Ovary (tissue), 9 donors: ENCODE data around the gene AEBP2. TPM values are rescaled to one million over a fixed set of nuclear protein-coding genes. Genes with fewer than 3 reads are reported as not detected.

Experiments used
- DNase-seq, 5 donors: peaks; one replicate each; pipeline ENCODE4 v3.0.0-alpha.2; 2019 to 2020
- H3K27ac ChIP-seq, 2 donors: fragments of 200-600 bp; one replicate each; pipeline versions ENCODE4 v1.5.1 to v1.8.0; 2019 to 2022
- H3K27me3 ChIP-seq: fragments of 200-600 bp; one replicate; pipeline ENCODE4 v1.8.0; 2022
- H3K36me3 ChIP-seq: fragments of 200-600 bp; sonication (generic); one replicate; pipeline ENCODE4 v1.5.1; 2019
- H3K4me1 ChIP-seq: one replicate; pipeline ENCODE4 v1.8.1; 2013; ENCODE audit warnings: mild to moderate bottlenecking, moderate library complexity; ENCODE audit not compliant: insufficient read depth
- H3K4me3 ChIP-seq: fragments of 200-600 bp; sonication (generic); one replicate; pipeline ENCODE4 v1.5.1; 2017
- H3K9me3 ChIP-seq, 2 donors: fragments of 200-600 bp in 1 of 2; sonication (generic) in 1 of 2; one replicate each; pipeline versions ENCODE4 v1.5.1 to v1.8.1; 2013 to 2019; ENCODE audit warnings: mild to moderate bottlenecking in 1 of 2, moderate library complexity in 1 of 2
- EP300 ChIP-seq: sonication (generic); formaldehyde crosslinking; IDR thresholded peaks from one replicate; pipeline ENCODE4 v1.6.1; 2017; ENCODE audit warnings: antibody characterized with exemption
- POLR2A ChIP-seq: fragments of 450-650 bp; IDR thresholded peaks from one replicate; pipeline ENCODE4 v1.6.1; 2017; ENCODE audit warnings: antibody characterized with exemption, mild to moderate bottlenecking, moderate library complexity
- WGBS, 3 donors: extraction: QIAGEN DNeasy Blood & Tissue Kit in 1 of 3; methylation state at CpG; one replicate each; pipeline versions ENCODE4 v1.1.5 to v1.1.7; 2013 to 2017; 5-methylcytosine and 5-hydroxymethylcytosine counted together
- intact Hi-C, 4 donors: fragments of 100-400 bp; cut with DNase I; formaldehyde crosslinking; loops; one replicate each; pipeline versions ENCODE4 v1.11.0 to v1.15.1; 2022 to 2023
- polyA plus RNA-seq, 2 donors: library from polyadenylated mRNA; stranded (reverse); fragments of 200-250 nt in 1 of 2; fragments of 350-450 nt in 1 of 2; fragmentation: Illumina TruSeq in 1 of 2; extraction: RNeasy Lipid Tissue Mini Kit (QIAGEN cat#74804) in 1 of 2; gene quantifications; one replicate each; pipeline ENCODE4 v1.2.3, GENCODE V29; 2013 to 2014
- total RNA-seq, 7 donors: library from RNA; depleted of rRNA in 2 of 7; stranded (reverse); fragments of >200 nt in 2 of 7; fragmentation: NEBNext Ultra II Directional in 3 of 7; extraction: Animal tissue kit (Norgen Biotek cat#: 25700) in 3 of 7; gene quantifications; one replicate each; pipeline versions ENCODE4 v1.1.0 to v1.2.4, GENCODE V29; 2016 to 2023
- TF ChIP-seq, protein P1 (sequence below), 3 donors: fragments of 450-650 bp in 2 of 3; fragments of 200-600 bp in 1 of 3; IDR thresholded peaks; one replicate each; pipeline versions ENCODE4 v1.5.1 to v1.8.0; 2016 to 2022; ENCODE audit warnings: antibody characterized with exemption in 3 of 3, mild to moderate bottlenecking in 1 of 3
- donor health status: DM: no; HTN: no; CAD: no; lungs with moderate emphysema.
- donor health status: DM: no; HTN: no; CAD: no.
- donor health status: Bipolar disorder and iron deficiency.
- donor health status: DM: yes; HTN: yes; CAD: no.
- donor health status: DM: no; HTN: no; CAD: no.
- donor health status: DM: yes; HTN: yes; CAD: no.

AEBP2 gene
- total and polyA plus RNA-seq, 9 donors, result 22.4 to 62.4 (median 50.3) TPM

DNA sequence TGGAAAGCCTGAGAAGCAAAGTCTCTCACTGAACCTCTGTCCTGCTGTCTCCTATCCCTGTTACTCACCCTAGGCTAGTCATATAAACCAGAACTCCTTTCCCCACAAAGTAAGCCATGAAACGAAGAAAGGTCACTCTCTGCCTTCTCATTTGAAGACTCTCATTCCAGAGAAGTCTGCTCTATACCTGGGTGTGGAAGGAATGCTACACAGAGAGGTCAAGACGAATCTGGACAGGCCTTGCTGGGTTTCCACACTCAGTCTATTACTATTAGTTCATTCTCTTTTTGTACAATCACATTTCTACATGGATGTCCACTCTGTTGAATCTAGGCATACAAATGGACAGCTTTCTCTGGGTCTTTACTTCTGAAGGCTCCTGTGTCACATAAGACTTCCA, 2.4 kb upstream of the AEBP2 start:
- intact Hi-C loops, result no loop called here
- DNase-seq, result no peak
- no peaks in the 10 kb centered on the region for H3K9me3 ChIP-seq
- no peaks in the 10 kb centered on the region for H3K27me3 ChIP-seq
- TF ChIP-seq POLR2A (no peak), EP300 (no peak)
- TF ChIP-seq, protein P1, sequence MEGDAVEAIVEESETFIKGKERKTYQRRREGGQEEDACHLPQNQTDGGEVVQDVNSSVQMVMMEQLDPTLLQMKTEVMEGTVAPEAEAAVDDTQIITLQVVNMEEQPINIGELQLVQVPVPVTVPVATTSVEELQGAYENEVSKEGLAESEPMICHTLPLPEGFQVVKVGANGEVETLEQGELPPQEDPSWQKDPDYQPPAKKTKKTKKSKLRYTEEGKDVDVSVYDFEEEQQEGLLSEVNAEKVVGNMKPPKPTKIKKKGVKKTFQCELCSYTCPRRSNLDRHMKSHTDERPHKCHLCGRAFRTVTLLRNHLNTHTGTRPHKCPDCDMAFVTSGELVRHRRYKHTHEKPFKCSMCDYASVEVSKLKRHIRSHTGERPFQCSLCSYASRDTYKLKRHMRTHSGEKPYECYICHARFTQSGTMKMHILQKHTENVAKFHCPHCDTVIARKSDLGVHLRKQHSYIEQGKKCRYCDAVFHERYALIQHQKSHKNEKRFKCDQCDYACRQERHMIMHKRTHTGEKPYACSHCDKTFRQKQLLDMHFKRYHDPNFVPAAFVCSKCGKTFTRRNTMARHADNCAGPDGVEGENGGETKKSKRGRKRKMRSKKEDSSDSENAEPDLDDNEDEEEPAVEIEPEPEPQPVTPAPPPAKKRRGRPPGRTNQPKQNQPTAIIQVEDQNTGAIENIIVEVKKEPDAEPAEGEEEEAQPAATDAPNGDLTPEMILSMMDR (IDR thresholded peaks at IDR 0.05), result no peak
- no peak overlapping the region for H3K27ac ChIP-seq
- WGBS, 3 donors, result 34 to 47% (median 44%) methylated on average over 2 of the region's 2 CpGs
- no peaks in the 10 kb centered on the region for H3K36me3 ChIP-seq
- H3K4me3 ChIP-seq, result no peak overlapping the region
- H3K4me1 ChIP-seq, result peaks cover 1% of the 10 kb centered on the region

- no peaks in the 10 kb centered on the region for H3K36me3 ChIP-seq
- no peaks in the 10 kb centered on the region for H3K27me3 ChIP-seq
- intact Hi-C loops, result no loop called here
- H3K27ac ChIP-seq, result no peak overlapping the region
- peaks cover 2% of the 10 kb centered on the region for H3K4me1 ChIP-seq
- no peak overlapping the region for H3K4me3 ChIP-seq
- DNase-seq, result no peak
- TF ChIP-seq EP300, result no peak
- no peak for TF ChIP-seq POLR2A
- TF ChIP-seq, protein P1 (IDR thresholded peaks at IDR 0.05), result no peak
- no peaks in the 10 kb centered on the region for H3K9me3 ChIP-seq
- WGBS, 3 donors, result 80 to 86% (median 82%) methylated on average over 3 of the region's 3 CpGs
These were observed 1.3 kb upstream of the AEBP2 start for GRCh38 chr12:19437996-19438395.

- H3K27ac ChIP-seq, result peak overlapping the region; percentile 88 to 95
- DNase-seq, result peak; percentile 58 to 74 (median 68)
- no peaks in the 10 kb centered on the region for H3K27me3 ChIP-seq
- H3K9me3 ChIP-seq, result no peaks in the 10 kb centered on the region
- H3K36me3 ChIP-seq, result no peaks in the 10 kb centered on the region
- WGBS, 3 donors, result 0 to 1% (median 0%) methylated on average over 58 to 71 of the region's 71 CpGs
- peak overlapping the region; percentile 97 for H3K4me3 ChIP-seq
- TF ChIP-seq EP300 (no peak), POLR2A (no peak)
- TF ChIP-seq, protein P1 (IDR thresholded peaks at IDR 0.05), result no peak
- H3K4me1 ChIP-seq, result peaks cover 4% of the 10 kb centered on the region
- intact Hi-C loops, result no loop called here
These were observed 947 bp downstream of the AEBP2 start for GRCh38 chr12:19440019-19440858.

DNA sequence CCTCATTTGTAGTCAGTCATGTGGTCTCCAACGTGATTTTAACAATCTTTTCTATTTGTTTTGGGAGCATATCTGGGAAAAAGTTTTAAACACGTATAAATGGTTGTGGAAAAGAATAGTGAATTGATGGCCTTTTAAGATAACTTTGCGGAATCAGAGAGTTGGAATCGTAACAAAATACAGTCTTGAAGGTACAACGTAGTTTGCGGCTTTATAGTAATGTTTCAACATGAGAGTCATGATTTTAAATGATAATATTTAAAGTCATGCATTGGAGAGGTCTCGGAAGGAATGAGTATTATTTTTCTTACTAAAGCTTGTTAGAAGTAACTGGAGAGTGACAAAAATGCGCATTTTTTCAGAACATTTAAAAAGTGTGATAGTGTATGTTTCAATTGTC, 1.6 kb downstream of the AEBP2 start:
- TF ChIP-seq POLR2A, result no peak
- TF ChIP-seq, protein P1 (IDR thresholded peaks at IDR 0.05), result no peak
- no peak for TF ChIP-seq EP300
- 3 to 4% (median 3%) methylated on average over 8 of the region's 8 CpGs for WGBS, 3 donors
- H3K36me3 ChIP-seq, result no peaks in the 10 kb centered on the region
- peak overlapping the region; percentile 97 for H3K4me3 ChIP-seq
- intact Hi-C loops, result no loop called here
- DNase-seq, result no peak
- H3K4me1 ChIP-seq, result peaks cover 5% of the 10 kb centered on the region
- H3K9me3 ChIP-seq, result no peaks in the 10 kb centered on the region
- no peak overlapping the region for H3K27ac ChIP-seq
- H3K27me3 ChIP-seq, result no peaks in the 10 kb centered on the region
